Measurements from ENCODE around the gene UBE3B.

The UBE3B gene

GRCh38 chr12:109430244-109430643, 47.2 kb upstream of the UBE3B start:
- H3K27me3 ChIP-seq (ENCODE audit: control insufficient read depth in 1 of 2, insufficient read depth in 1 of 2, low read length in 2 of 2) = peaks cover 6 to 7% of the 10 kb centered on the region in 2 experiments
- H4K8ac ChIP-seq (ENCODE audit: low read length) = no peak overlapping the region
- H4K91ac ChIP-seq (ENCODE audit: low read length) = no peak overlapping the region
- H3K14ac ChIP-seq (ENCODE audit: low read length in 2 of 2) = no peak overlapping the region
- no peak overlapping the region for H3K4ac ChIP-seq (ENCODE audit: low read depth in 1 of 2, low read length in 2 of 2)
- no peak overlapping the region for H3K9ac ChIP-seq (ENCODE audit: low read length)
- no peak for DNase-seq
- no peak overlapping the region for H3K4me3 ChIP-seq (ENCODE audit: insufficient read depth in 1 of 2, low read depth in 1 of 2, low read length in 2 of 2)
- H3K79me1 ChIP-seq (replicated peaks; ENCODE audit: low read length, poor library complexity, severe bottlenecking) = no peaks in the 10 kb centered on the region
- no peak overlapping the region for H2AFZ ChIP-seq (ENCODE audit: low read depth, low read length)
- H2BK15ac ChIP-seq (ENCODE audit: low read depth, poor library complexity, severe bottlenecking) = no peak overlapping the region
- WGBS = 95% methylated on average over 6 of the region's 6 CpGs
- no peak overlapping the region for H3K27ac ChIP-seq (ENCODE audit: low read length, poor library complexity, severe bottlenecking)
- no peak overlapping the region for H3K18ac ChIP-seq (ENCODE audit: low read depth in 1 of 2, low read length in 2 of 2)
- no peak overlapping the region for H2BK5ac ChIP-seq (ENCODE audit: low read depth, low read length, poor library complexity, severe bottlenecking)
- no peaks in the 10 kb centered on the region for H3K4me1 ChIP-seq (ENCODE audit: control insufficient read depth, insufficient read depth, low read depth, low read length)
- H3K4me2 ChIP-seq (ENCODE audit: low read length, poor library complexity, severe bottlenecking) = no peak overlapping the region
- H2BK12ac ChIP-seq (ENCODE audit: low read length in 2 of 2) = no peak overlapping the region
- H3K36me3 ChIP-seq (ENCODE audit: control insufficient read depth in 1 of 2, insufficient read depth in 2 of 2, low read depth in 1 of 2, low read length in 2 of 2) = no peaks in the 10 kb centered on the region
- no peaks in the 10 kb centered on the region for H3K9me3 ChIP-seq (ENCODE audit: control insufficient read depth, low read length)
- no peak overlapping the region for H3K23ac ChIP-seq (ENCODE audit: low read length in 2 of 2)
- no peak overlapping the region for H2BK120ac ChIP-seq (ENCODE audit: low read depth, low read length)
- no peak overlapping the region for H2AK5ac ChIP-seq (ENCODE audit: low read length, severe bottlenecking)

GRCh38 chr12:109432431-109432830, 45.0 kb upstream of the UBE3B start:
- H2BK5ac ChIP-seq (ENCODE audit: low read depth, low read length, poor library complexity, severe bottlenecking) = no peak overlapping the region
- H2AFZ ChIP-seq (ENCODE audit: low read depth, low read length) = no peak overlapping the region

GRCh38 chr12:109432842-109433304, 44.6 kb upstream of the UBE3B start:
- no peak overlapping the region for H3K27ac ChIP-seq (ENCODE audit: low read length, poor library complexity, severe bottlenecking)
- no peak overlapping the region for H4K8ac ChIP-seq (ENCODE audit: low read length)
- H2BK120ac ChIP-seq (ENCODE audit: low read depth, low read length) = no peak overlapping the region
- H3K36me3 ChIP-seq (ENCODE audit: control insufficient read depth in 1 of 2, insufficient read depth in 2 of 2, low read depth in 1 of 2, low read length in 2 of 2) = no peaks in the 10 kb centered on the region
- H3K9ac ChIP-seq (ENCODE audit: low read length) = peak overlapping the region; percentile 51
- no peak overlapping the region for H3K4ac ChIP-seq (ENCODE audit: low read depth in 1 of 2, low read length in 2 of 2)
- no peaks in the 10 kb centered on the region for H3K4me1 ChIP-seq (ENCODE audit: control insufficient read depth, insufficient read depth, low read depth, low read length)
- H2AK5ac ChIP-seq (ENCODE audit: low read length, severe bottlenecking) = no peak overlapping the region
- H2BK12ac ChIP-seq (ENCODE audit: low read length in 2 of 2) = peak overlapping the region in 1 of 2 experiments; percentile 52
- H3K4me3 ChIP-seq (ENCODE audit: insufficient read depth in 1 of 2, low read depth in 1 of 2, low read length in 2 of 2) = no peak overlapping the region
- H4K91ac ChIP-seq (ENCODE audit: low read length) = no peak overlapping the region
- H2AFZ ChIP-seq (ENCODE audit: low read depth, low read length) = no peak overlapping the region
- H3K18ac ChIP-seq (ENCODE audit: low read depth in 1 of 2, low read length in 2 of 2) = no peak overlapping the region
- H3K27me3 ChIP-seq (ENCODE audit: control insufficient read depth in 1 of 2, insufficient read depth in 1 of 2, low read length in 2 of 2) = no peaks in the 10 kb centered on the region
- H3K14ac ChIP-seq (ENCODE audit: low read length in 2 of 2) = no peak overlapping the region
- H2BK15ac ChIP-seq (ENCODE audit: low read depth, poor library complexity, severe bottlenecking) = peak overlapping the region; percentile 12
- no peak overlapping the region for H2BK5ac ChIP-seq (ENCODE audit: low read depth, low read length, poor library complexity, severe bottlenecking)
- H3K4me2 ChIP-seq (ENCODE audit: low read length, poor library complexity, severe bottlenecking) = no peak overlapping the region
- H3K23ac ChIP-seq (ENCODE audit: low read length in 2 of 2) = no peak overlapping the region
- no peaks in the 10 kb centered on the region for H3K79me1 ChIP-seq (replicated peaks; ENCODE audit: low read length, poor library complexity, severe bottlenecking)
- peak; percentile 76 for DNase-seq
- no peaks in the 10 kb centered on the region for H3K9me3 ChIP-seq (ENCODE audit: control insufficient read depth, low read length)
- 49% methylated on average over 14 of the region's 14 CpGs for WGBS

More at GRCh38 chr12:109432431-109432830, 45.0 kb upstream of the UBE3B start:
- Histone ChIP-seq H3K36me3 (ENCODE audit: control insufficient read depth in 1 of 2, insufficient read depth in 2 of 2, low read depth in 1 of 2, low read length in 2 of 2) (no peaks in the 10 kb centered on the region), H3K14ac (ENCODE audit: low read length in 2 of 2) (no peak overlapping the region), H3K9me3 (ENCODE audit: control insufficient read depth, low read length) (no peaks in the 10 kb centered on the region), H3K27ac (ENCODE audit: low read length, poor library complexity, severe bottlenecking) (no peak overlapping the region), H2BK12ac (ENCODE audit: low read length in 2 of 2) (peak overlapping the region in 1 of 2 experiments; percentile 52), H4K8ac (ENCODE audit: low read length) (no peak overlapping the region), H3K27me3 (ENCODE audit: control insufficient read depth in 1 of 2, insufficient read depth in 1 of 2, low read length in 2 of 2) (no peaks in the 10 kb centered on the region), H3K18ac (ENCODE audit: low read depth in 1 of 2, low read length in 2 of 2) (no peak overlapping the region), H3K4me1 (ENCODE audit: control insufficient read depth, insufficient read depth, low read depth, low read length) (no peaks in the 10 kb centered on the region), H3K4me2 (ENCODE audit: low read length, poor library complexity, severe bottlenecking) (no peak overlapping the region), H2AK5ac (ENCODE audit: low read length, severe bottlenecking) (no peak overlapping the region), H3K4ac (ENCODE audit: low read depth in 1 of 2, low read length in 2 of 2) (no peak overlapping the region), H2BK15ac (ENCODE audit: low read depth, poor library complexity, severe bottlenecking) (peak overlapping the region; percentile 12), H4K91ac (ENCODE audit: low read length) (no peak overlapping the region), H3K4me3 (ENCODE audit: insufficient read depth in 1 of 2, low read depth in 1 of 2, low read length in 2 of 2) (no peak overlapping the region), H3K9ac (ENCODE audit: low read length) (no peak overlapping the region), H3K23ac (ENCODE audit: low read length in 2 of 2) (no peak overlapping the region), H2BK120ac (ENCODE audit: low read depth, low read length) (no peak overlapping the region), H3K79me1 (replicated peaks; ENCODE audit: low read length, poor library complexity, severe bottlenecking) (no peaks in the 10 kb centered on the region)
- 85% methylated on average over 6 of the region's 6 CpGs for WGBS
- no peak for DNase-seq

GRCh38 chr12:109433618-109434017, 43.8 kb upstream of the UBE3B start:
- Histone ChIP-seq H3K9ac (ENCODE audit: low read length) (no peak overlapping the region), H4K8ac (ENCODE audit: low read length) (no peak overlapping the region), H3K36me3 (ENCODE audit: control insufficient read depth in 1 of 2, insufficient read depth in 2 of 2, low read depth in 1 of 2, low read length in 2 of 2) (no peaks in the 10 kb centered on the region), H4K91ac (ENCODE audit: low read length) (no peak overlapping the region), H3K9me3 (ENCODE audit: control insufficient read depth, low read length) (no peaks in the 10 kb centered on the region), H3K23ac (ENCODE audit: low read length in 2 of 2) (no peak overlapping the region), H3K14ac (ENCODE audit: low read length in 2 of 2) (no peak overlapping the region), H2AFZ (ENCODE audit: low read depth, low read length) (no peak overlapping the region), H3K4me3 (ENCODE audit: insufficient read depth in 1 of 2, low read depth in 1 of 2, low read length in 2 of 2) (no peak overlapping the region), H2BK5ac (ENCODE audit: low read depth, low read length, poor library complexity, severe bottlenecking) (no peak overlapping the region), H3K18ac (ENCODE audit: low read depth in 1 of 2, low read length in 2 of 2) (no peak overlapping the region), H2BK120ac (ENCODE audit: low read depth, low read length) (no peak overlapping the region), H2BK12ac (ENCODE audit: low read length in 2 of 2) (no peak overlapping the region), H3K4me2 (ENCODE audit: low read length, poor library complexity, severe bottlenecking) (no peak overlapping the region), H2AK5ac (ENCODE audit: low read length, severe bottlenecking) (no peak overlapping the region), H3K27me3 (ENCODE audit: control insufficient read depth in 1 of 2, insufficient read depth in 1 of 2, low read length in 2 of 2) (no peaks in the 10 kb centered on the region), H3K27ac (ENCODE audit: low read length, poor library complexity, severe bottlenecking) (no peak overlapping the region), H3K79me1 (replicated peaks; ENCODE audit: low read length, poor library complexity, severe bottlenecking) (no peaks in the 10 kb centered on the region), H3K4me1 (ENCODE audit: control insufficient read depth, insufficient read depth, low read depth, low read length) (no peaks in the 10 kb centered on the region), H3K4ac (ENCODE audit: low read depth in 1 of 2, low read length in 2 of 2) (no peak overlapping the region), H2BK15ac (ENCODE audit: low read depth, poor library complexity, severe bottlenecking) (no peak overlapping the region)
- WGBS = 55% methylated on average over 4 of the region's 4 CpGs
- DNase-seq = no peak

Measured in mesenchymal stem cell (in vitro differentiated cells and primary cell).